Liver (tissue), 3 donors: ENCODE measurements around the gene TBCA.

Experiments
- ATF3 ChIP-seq: IDR thresholded peaks from 2 replicates; pipeline ENCODE4 v1.6.1; 2016; ENCODE audit warnings: antibody characterized with exemption
- CTCF ChIP-seq: fragments of 150-350 bp; IDR thresholded peaks from 2 replicates; pipeline ENCODE4 v1.5.1; 2017; ENCODE audit warnings: improper control_type of control experiment, low read depth, low read length; ENCODE audit not compliant: missing input control
- EGR1 ChIP-seq, 2 donors: IDR thresholded peaks; 2 replicates each; pipeline ENCODE4 v1.6.1; 2016 to 2018; ENCODE audit warnings: antibody characterized with exemption in 2 of 2, low read depth in 2 of 2
- JUND ChIP-seq, 2 donors: IDR thresholded peaks; 2 replicates each; pipeline ENCODE4 v1.6.1; 2016; ENCODE audit warnings: antibody characterized with exemption in 2 of 2
- RAD21 ChIP-seq, 2 donors: IDR thresholded peaks; 2 replicates each; pipeline ENCODE4 v1.6.1; 2016; ENCODE audit warnings: antibody characterized with exemption in 2 of 2, mild to moderate bottlenecking in 2 of 2
- REST ChIP-seq: IDR thresholded peaks from 2 replicates; pipeline ENCODE4 v1.6.1; 2016; ENCODE audit warnings: antibody characterized with exemption, mild to moderate bottlenecking
- RXRA ChIP-seq, 2 donors: IDR thresholded peaks; 2 replicates each; pipeline ENCODE4 v1.6.1; 2017 to 2018; ENCODE audit warnings: antibody characterized with exemption in 2 of 2, mild to moderate bottlenecking in 1 of 2
- SP1 ChIP-seq: IDR thresholded peaks from 2 replicates; pipeline ENCODE4 v1.6.1; 2018; ENCODE audit warnings: antibody characterized with exemption, mild to moderate bottlenecking
- TAF1 ChIP-seq: conservative IDR thresholded peaks from 2 replicates; pipeline ENCODE4 v1.6.1; 2016; ENCODE audit warnings: antibody characterized with exemption, mild to moderate bottlenecking
- YY1 ChIP-seq: IDR thresholded peaks from 2 replicates; pipeline ENCODE4 v1.6.1; 2016; ENCODE audit warnings: antibody characterized with exemption, mild to moderate bottlenecking
- ZBTB33 ChIP-seq: IDR thresholded peaks from 2 replicates; pipeline ENCODE4 v1.6.1; 2016; ENCODE audit warnings: antibody characterized with exemption
- donor health status: healthy.
- donor health status: healthy.

GRCh38 chr5:77683171-77683732 is 92.9 kb downstream of the TBCA start:
- no peak for TF ChIP-seq CTCF
- no peak for TF ChIP-seq REST
- TF ChIP-seq ZBTB33: no peak
- TF ChIP-seq TAF1: no peak
- TF ChIP-seq EGR1 (IDR thresholded peaks at IDR 0.05; ENCODE audit: low read depth in 2 of 2): no peak
- no peak for TF ChIP-seq RXRA (IDR thresholded peaks at IDR 0.05)
- no peak for TF ChIP-seq SP1
- TF ChIP-seq JUND (IDR thresholded peaks at IDR 0.05): no peak
- no peak for TF ChIP-seq YY1
- TF ChIP-seq ATF3: no peak
- no peak for TF ChIP-seq RAD21 (IDR thresholded peaks at IDR 0.05)
